IMR-90 (cell line): ENCODE measurements around the gene PEA15. TPM values are rescaled to one million over a fixed set of nuclear protein-coding genes. Genes with fewer than 3 reads are reported as not detected.

ENCODE experiments used
- ATAC-seq: fragments of 200-7000 bp; cut with Tn5 transposase; 2 replicates; pipeline ENCODE4 v1.9.1; 2020; ENCODE audit warnings: low read depth, mild to moderate bottlenecking, moderate library complexity
- BruUV-seq: library from RNA; stranded (reverse); fragments of 400-500 nt; replicated peaks from 2 replicates; lab custom pipeline; 2021; lab: Mats Ljungman, UMichigan
- CTCF ChIA-PET: fragments of 300-600 bp; formaldehyde crosslinking; extraction: SDS; loops from one replicate; lab custom pipeline; 2021; ENCODE audit warnings: antibody characterized with exemption; lab: Yijun Ruan, JAX
- POLR2A ChIA-PET: fragments of 300-600 bp; sonication (Branson Sonifier 250); formaldehyde crosslinking; loops from one replicate; lab custom pipeline; 2022; ENCODE audit warnings: antibody characterized with exemption; ENCODE audit not compliant: unreplicated experiment; lab: Charles Lee
- DNase-seq: peaks from one replicate; pipeline ENCODE4 v3.0.0; 2013
- H2AFZ ChIP-seq: replicated peaks from 2 replicates; pipeline ENCODE3; 2013; ENCODE audit warnings: low read length, mild to moderate bottlenecking; ENCODE audit not compliant: poor library complexity
- H2AK5ac ChIP-seq: 2 replicates; pipeline ENCODE4 v1.6.1; 2013; ENCODE audit warnings: low read depth, low read length, inconsistent platforms
- H2AK9ac ChIP-seq: replicated peaks from 2 replicates; pipeline ENCODE3; 2013; ENCODE audit warnings: mild to moderate bottlenecking, low read depth, low read length, moderate library complexity; ENCODE audit not compliant: poor library complexity
- H2BK120ac ChIP-seq: 2 replicates; pipeline ENCODE4 v1.6.1; 2013; ENCODE audit warnings: low read depth, low read length, inconsistent platforms
- H2BK15ac ChIP-seq: 3 replicates; pipeline ENCODE4 v1.6.1; 2013; ENCODE audit warnings: low read depth, low read length, inconsistent platforms
- H2BK20ac ChIP-seq: 2 replicates; pipeline ENCODE4 v1.6.1; 2013; ENCODE audit warnings: low read depth, mild to moderate bottlenecking, inconsistent platforms, low read length, moderate library complexity
- H2BK5ac ChIP-seq: 2 replicates; pipeline ENCODE4 v1.6.1; 2013; ENCODE audit warnings: mild to moderate bottlenecking, low read depth, low read length, inconsistent platforms; ENCODE audit not compliant: poor library complexity, severe bottlenecking
- H3K14ac ChIP-seq: replicated peaks from 2 replicates; pipeline ENCODE4 v1.6.1; 2013; ENCODE audit warnings: low read depth, low read length, inconsistent platforms
- H3K18ac ChIP-seq: 2 replicates; pipeline ENCODE4 v1.6.1; 2013; ENCODE audit warnings: low read depth, low read length, control low read depth
- H3K23ac ChIP-seq: 2 replicates; pipeline ENCODE4 v1.6.1; 2013; ENCODE audit warnings: low read depth, low read length, inconsistent platforms
- H3K27ac ChIP-seq: 2 replicates; pipeline ENCODE4 v1.5.1; 2013; ENCODE audit warnings: mild to moderate bottlenecking, control low read depth, low read length; ENCODE audit not compliant: insufficient read depth
- H3K27me3 ChIP-seq: 2 replicates; pipeline ENCODE4 v1.6.1; 2013; ENCODE audit warnings: low read length; ENCODE audit not compliant: control insufficient read depth, insufficient read depth
- H3K36me3 ChIP-seq: 2 replicates; pipeline ENCODE4 v1.6.1; 2013; ENCODE audit warnings: low read length, mixed read lengths; ENCODE audit not compliant: control insufficient read depth, insufficient read depth
- H3K4ac ChIP-seq: 2 replicates; pipeline ENCODE4 v1.6.1; 2013; ENCODE audit warnings: low read depth, low read length, inconsistent platforms
- H3K4me1 ChIP-seq: 2 replicates; pipeline ENCODE4 v1.6.1; 2013; ENCODE audit warnings: low read length, mixed read lengths; ENCODE audit not compliant: control insufficient read depth, insufficient read depth
- H3K4me2 ChIP-seq: 2 replicates; pipeline ENCODE4 v1.6.1; 2013; ENCODE audit warnings: low read depth, mild to moderate bottlenecking, control low read depth, low read length, moderate library complexity
- H3K4me3 ChIP-seq: 2 replicates; pipeline ENCODE4 v1.5.1; 2013; ENCODE audit warnings: low read depth, mild to moderate bottlenecking, control low read depth, low read length, moderate library complexity; ENCODE audit not compliant: insufficient read depth
- H3K56ac ChIP-seq: 2 replicates; pipeline ENCODE4 v1.6.1; 2013; ENCODE audit warnings: low read length, inconsistent platforms; ENCODE audit not compliant: insufficient read depth; ENCODE audit errors: extremely low read depth
- H3K79me1 ChIP-seq, 2 experiments: 2 replicates each; pipeline ENCODE4 v1.6.1; 2013; ENCODE audit warnings: low read length in 2 of 2, inconsistent platforms in 1 of 2, low read depth in 1 of 2
- H3K9ac ChIP-seq: 2 replicates; pipeline ENCODE4 v1.6.1; 2013; ENCODE audit warnings: low read depth, low read length, control low read depth
- H3K9me1 ChIP-seq: 2 replicates; pipeline ENCODE4 v1.6.1; 2013; ENCODE audit warnings: low read length, inconsistent platforms; ENCODE audit not compliant: insufficient read depth
- H3K9me3 ChIP-seq: 2 replicates; pipeline ENCODE4 v1.6.1; 2013; ENCODE audit warnings: low read length; ENCODE audit not compliant: control insufficient read depth, insufficient read depth
- H4K20me1 ChIP-seq: 2 replicates; pipeline ENCODE4 v1.6.1; 2013; ENCODE audit warnings: low read length, inconsistent platforms; ENCODE audit not compliant: insufficient read depth
- H4K5ac ChIP-seq: 2 replicates; pipeline ENCODE4 v1.6.1; 2013; ENCODE audit warnings: mild to moderate bottlenecking, low read depth, low read length, control low read depth
- H4K8ac ChIP-seq, 2 experiments: 2 replicates each; pipeline ENCODE4 v1.6.1; 2013; ENCODE audit warnings: low read depth in 2 of 2, low read length in 2 of 2, control low read depth in 1 of 2, inconsistent platforms in 1 of 2
- H4K91ac ChIP-seq: 2 replicates; pipeline ENCODE4 v1.6.1; 2013; ENCODE audit warnings: low read depth, low read length, inconsistent platforms; ENCODE audit not compliant: insufficient read depth
- FOS ChIP-seq: fragments of 150-350 bp; IDR thresholded peaks from 2 replicates; pipeline ENCODE4 v1.6.1; 2016; ENCODE audit warnings: low read depth, low read length
- WGBS, 2 experiments: methylation state at CpG; one replicate each; pipeline versions ENCODE4 v1.1.5 to v1.1.7; 2013; ENCODE audit warnings: missing lambda C conversion rate in 2 of 2; ENCODE audit not compliant: insufficient read length in 1 of 2; ENCODE audit errors: extremely low coverage in 2 of 2; 5-methylcytosine and 5-hydroxymethylcytosine counted together
- dilution Hi-C: fragments of 300-500 bp; cut with HindIII; formaldehyde crosslinking; loops from one replicate; pipeline ENCODE4 v1.14.3; 2018; ENCODE audit warnings: low sequenced_read_pairs; ENCODE audit not compliant: unreplicated experiment
- in situ Hi-C: fragments of 300-500 bp; cut with MboI; formaldehyde crosslinking; loops from 3 replicates; pipeline ENCODE4 v1.14.3; 2019; ENCODE audit warnings: low sequenced_read_pairs, inconsistent platforms, mixed read lengths
- intact Hi-C: fragments of 100-400 bp; cut with micrococcal nuclease; formaldehyde crosslinking; loops from 2 replicates; pipeline ENCODE4 v1.10.0; 2022
- polyA plus RNA-seq, 3 experiments: library from polyadenylated mRNA; depleted of rRNA; stranded (reverse); fragments of >200 nt; gene quantifications; 2 replicates each; pipeline ENCODE4 v1.2.3, GENCODE V29; 2012; ENCODE audit warnings: low replicate concordance in 1 of 3
- total RNA-seq: library from RNA; depleted of rRNA; stranded (reverse); fragments of >200 nt; gene quantifications from 2 replicates; pipeline ENCODE4 v1.2.3, GENCODE V29; 2012
- TF ChIP-seq, protein P1 (sequence below): fragments of 150-350 bp; IDR thresholded peaks from 2 replicates; pipeline ENCODE4 v1.6.1; 2017; ENCODE audit warnings: mild to moderate bottlenecking, antibody characterized with exemption, low read length, low read depth

PEA15 gene
- total and polyA plus RNA-seq, 2 of the 4 experiments (the other 2 are of a cell fraction) = 296 to 754 TPM

DNA sequence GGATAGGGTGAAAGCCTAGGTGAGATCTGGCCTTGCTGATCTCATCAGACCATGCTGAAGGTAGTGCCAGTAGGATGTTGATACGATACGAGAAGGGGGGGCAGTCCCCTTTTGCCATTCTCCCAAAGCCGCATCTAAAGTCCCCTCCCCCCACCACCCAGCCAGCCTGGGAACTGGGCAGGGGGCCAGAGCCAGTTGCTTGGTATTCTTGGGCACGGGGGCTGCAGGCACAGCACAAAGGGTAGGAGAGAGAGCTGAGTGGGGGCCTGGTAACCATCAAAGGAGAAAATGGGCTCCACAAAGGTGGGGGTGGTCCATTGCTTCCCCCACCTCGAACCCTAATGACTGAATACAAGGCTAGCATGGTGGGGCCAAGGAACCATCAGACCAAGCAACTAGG lies 5.4 kb downstream of the PEA15 start:
- no CpG with 5 or more reads among the region's 5 CpGs for WGBS, 2 experiments
- POLR2A ChIA-PET = no interaction called here
- no peak overlapping the region for H3K4me3 ChIP-seq
- TF ChIP-seq FOS = no peak
- TF ChIP-seq, protein P1, sequence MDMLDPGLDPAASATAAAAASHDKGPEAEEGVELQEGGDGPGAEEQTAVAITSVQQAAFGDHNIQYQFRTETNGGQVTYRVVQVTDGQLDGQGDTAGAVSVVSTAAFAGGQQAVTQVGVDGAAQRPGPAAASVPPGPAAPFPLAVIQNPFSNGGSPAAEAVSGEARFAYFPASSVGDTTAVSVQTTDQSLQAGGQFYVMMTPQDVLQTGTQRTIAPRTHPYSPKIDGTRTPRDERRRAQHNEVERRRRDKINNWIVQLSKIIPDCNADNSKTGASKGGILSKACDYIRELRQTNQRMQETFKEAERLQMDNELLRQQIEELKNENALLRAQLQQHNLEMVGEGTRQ = no peak
- H3K23ac ChIP-seq = peak overlapping the region; percentile 40; the same call in 1 of the 2 replicates
- H3K9ac ChIP-seq = no peak overlapping the region
- no peak overlapping the region for H4K91ac ChIP-seq
- peak overlapping the region; percentile 8 for H2BK5ac ChIP-seq
- H3K9me3 ChIP-seq = no peaks in the 10 kb centered on the region
- no peak overlapping the region for H2BK120ac ChIP-seq
- peak overlapping the region; percentile 6; the same call in 1 of the 2 replicates for H3K27ac ChIP-seq
- H3K4me2 ChIP-seq = no peak overlapping the region
- in situ Hi-C loops = no loop called here
- no peak overlapping the region for H4K5ac ChIP-seq
- no peak overlapping the region for H2AK5ac ChIP-seq
- intact Hi-C loops = loop anchor here (10.0 kb wide), 1 partner anchor 286 kb away; the partner anchor contains the start of gene TAGLN2
- H3K27me3 ChIP-seq = no peaks in the 10 kb centered on the region
- H3K79me1 ChIP-seq = peaks cover 40 to 92% of the 10 kb centered on the region in 2 experiments
- CTCF ChIA-PET = interaction anchor here (1.7 kb wide), 1 partner anchor 9 kb away, joined by 6 read pairs; no protein-coding TSS in a partner anchor
- peaks cover 78% of the 10 kb centered on the region for H4K20me1 ChIP-seq
- H3K18ac ChIP-seq = no peak overlapping the region
- no peak overlapping the region for H2AK9ac ChIP-seq
- H2BK20ac ChIP-seq = no peak overlapping the region
- no peak overlapping the region for H4K8ac ChIP-seq
- no peak overlapping the region for H3K56ac ChIP-seq
- BruUV-seq = no TSS peak
- no peak overlapping the region for H2BK15ac ChIP-seq
- H3K4me1 ChIP-seq = peaks cover 38% of the 10 kb centered on the region
- DNase-seq (no peak), ATAC-seq (no peak)
- no peak overlapping the region for H2AFZ ChIP-seq
- peaks cover 40% of the 10 kb centered on the region for H3K9me1 ChIP-seq
- peaks cover 72% of the 10 kb centered on the region for H3K36me3 ChIP-seq
- H3K4ac ChIP-seq = no peak overlapping the region
- dilution Hi-C loops = loop anchor here (10.0 kb wide), 1 partner anchor 106 kb away; no protein-coding TSS in a partner anchor
- no peak overlapping the region for H3K14ac ChIP-seq
